Measurements from ENCODE around the gene HOXA2.

DNA sequence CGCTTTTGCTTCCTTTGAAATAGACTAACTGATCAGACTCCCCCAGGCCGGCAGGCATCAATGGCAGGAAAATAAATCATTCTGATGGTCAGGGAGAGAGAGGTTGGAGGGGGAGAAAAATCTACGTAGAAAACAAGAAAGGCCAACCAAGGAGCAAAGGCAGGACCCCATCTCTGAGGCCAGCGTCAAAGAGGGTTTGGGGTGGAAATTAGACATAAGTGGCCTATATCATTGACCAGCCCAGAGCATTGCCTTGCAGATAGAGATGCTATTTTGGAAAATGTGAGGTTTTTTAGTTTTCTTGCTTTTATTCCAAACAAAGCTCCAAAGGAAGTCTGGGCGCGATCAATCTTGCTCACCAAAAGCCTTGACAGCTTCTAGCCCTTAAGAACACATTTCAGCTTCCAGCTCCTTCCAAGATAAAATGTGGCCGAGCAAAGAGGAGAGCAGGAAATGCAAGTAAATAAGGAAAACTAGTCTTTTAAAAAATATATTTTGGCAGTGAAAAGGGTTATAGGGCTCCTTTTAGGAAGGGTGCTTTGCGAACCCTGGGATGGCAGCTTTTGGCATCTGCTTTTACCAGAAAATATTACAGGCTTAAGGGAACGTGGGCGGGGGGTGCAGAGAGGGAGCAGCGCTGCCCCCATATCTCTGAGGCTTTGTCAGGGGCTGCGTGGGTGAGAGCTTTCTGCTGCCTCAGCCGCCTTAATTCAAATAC, 2.0 kb upstream of the HOXA2 start:
- TF ChIP-seq POLR2A (IDR thresholded peaks at IDR 0.05): no peak
- TF ChIP-seq, protein P1, sequence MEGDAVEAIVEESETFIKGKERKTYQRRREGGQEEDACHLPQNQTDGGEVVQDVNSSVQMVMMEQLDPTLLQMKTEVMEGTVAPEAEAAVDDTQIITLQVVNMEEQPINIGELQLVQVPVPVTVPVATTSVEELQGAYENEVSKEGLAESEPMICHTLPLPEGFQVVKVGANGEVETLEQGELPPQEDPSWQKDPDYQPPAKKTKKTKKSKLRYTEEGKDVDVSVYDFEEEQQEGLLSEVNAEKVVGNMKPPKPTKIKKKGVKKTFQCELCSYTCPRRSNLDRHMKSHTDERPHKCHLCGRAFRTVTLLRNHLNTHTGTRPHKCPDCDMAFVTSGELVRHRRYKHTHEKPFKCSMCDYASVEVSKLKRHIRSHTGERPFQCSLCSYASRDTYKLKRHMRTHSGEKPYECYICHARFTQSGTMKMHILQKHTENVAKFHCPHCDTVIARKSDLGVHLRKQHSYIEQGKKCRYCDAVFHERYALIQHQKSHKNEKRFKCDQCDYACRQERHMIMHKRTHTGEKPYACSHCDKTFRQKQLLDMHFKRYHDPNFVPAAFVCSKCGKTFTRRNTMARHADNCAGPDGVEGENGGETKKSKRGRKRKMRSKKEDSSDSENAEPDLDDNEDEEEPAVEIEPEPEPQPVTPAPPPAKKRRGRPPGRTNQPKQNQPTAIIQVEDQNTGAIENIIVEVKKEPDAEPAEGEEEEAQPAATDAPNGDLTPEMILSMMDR (IDR thresholded peaks at IDR 0.05): no peak
